C4-2B (cell line): Measurements from ENCODE around the gene DOCK10.

Source experiments
- H3K27ac ChIP-seq: fragments of 450-650 bp; 2 replicates; pipeline ENCODE4 v1.5.1; 2017
- ZFX ChIP-seq: fragments of 450-650 bp; IDR thresholded peaks from 2 replicates; pipeline ENCODE4 v1.6.1; 2017
- TF ChIP-seq, protein P1 (sequence below): fragments of 450-650 bp; conservative IDR thresholded peaks from 2 replicates; pipeline ENCODE4 v1.5.1; 2017; ENCODE audit warnings: mild to moderate bottlenecking

DOCK10 gene

GRCh38 chr2:225041851-225042799, at the start of gene DOCK10:
Gene DOCK10, minus strand, starts transcription at chr2:225042468. Its CDS starts 94 bp downstream, at chr2:225042374.
- no peak for TF ChIP-seq ZFX
- TF ChIP-seq, protein P1, sequence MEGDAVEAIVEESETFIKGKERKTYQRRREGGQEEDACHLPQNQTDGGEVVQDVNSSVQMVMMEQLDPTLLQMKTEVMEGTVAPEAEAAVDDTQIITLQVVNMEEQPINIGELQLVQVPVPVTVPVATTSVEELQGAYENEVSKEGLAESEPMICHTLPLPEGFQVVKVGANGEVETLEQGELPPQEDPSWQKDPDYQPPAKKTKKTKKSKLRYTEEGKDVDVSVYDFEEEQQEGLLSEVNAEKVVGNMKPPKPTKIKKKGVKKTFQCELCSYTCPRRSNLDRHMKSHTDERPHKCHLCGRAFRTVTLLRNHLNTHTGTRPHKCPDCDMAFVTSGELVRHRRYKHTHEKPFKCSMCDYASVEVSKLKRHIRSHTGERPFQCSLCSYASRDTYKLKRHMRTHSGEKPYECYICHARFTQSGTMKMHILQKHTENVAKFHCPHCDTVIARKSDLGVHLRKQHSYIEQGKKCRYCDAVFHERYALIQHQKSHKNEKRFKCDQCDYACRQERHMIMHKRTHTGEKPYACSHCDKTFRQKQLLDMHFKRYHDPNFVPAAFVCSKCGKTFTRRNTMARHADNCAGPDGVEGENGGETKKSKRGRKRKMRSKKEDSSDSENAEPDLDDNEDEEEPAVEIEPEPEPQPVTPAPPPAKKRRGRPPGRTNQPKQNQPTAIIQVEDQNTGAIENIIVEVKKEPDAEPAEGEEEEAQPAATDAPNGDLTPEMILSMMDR, result peak; percentile 8
- no peak within 1 kb of the TSS for H3K27ac ChIP-seq

DNA sequence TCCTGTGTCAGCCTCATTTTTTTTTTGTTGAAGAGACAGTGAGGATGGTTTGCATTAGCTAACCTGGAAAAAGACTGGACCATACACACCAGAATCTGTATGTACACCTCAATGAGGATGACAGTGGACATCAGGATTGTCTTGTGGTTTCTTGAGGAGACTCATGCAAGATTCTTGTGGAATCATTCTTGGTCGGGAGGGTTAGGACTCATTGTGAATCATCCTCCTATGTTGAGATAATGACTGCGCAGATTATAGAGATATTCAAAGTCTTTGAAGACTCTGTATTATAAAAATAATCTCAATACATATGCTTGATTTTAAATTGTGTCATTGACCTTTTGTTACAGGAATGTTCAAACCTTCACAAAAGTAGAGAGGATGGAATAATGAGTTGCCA, 49.1 kb upstream of the DOCK10 start:
- no peak for TF ChIP-seq ZFX
- TF ChIP-seq, protein P1, result no peak
- no peak overlapping the region for H3K27ac ChIP-seq

DNA sequence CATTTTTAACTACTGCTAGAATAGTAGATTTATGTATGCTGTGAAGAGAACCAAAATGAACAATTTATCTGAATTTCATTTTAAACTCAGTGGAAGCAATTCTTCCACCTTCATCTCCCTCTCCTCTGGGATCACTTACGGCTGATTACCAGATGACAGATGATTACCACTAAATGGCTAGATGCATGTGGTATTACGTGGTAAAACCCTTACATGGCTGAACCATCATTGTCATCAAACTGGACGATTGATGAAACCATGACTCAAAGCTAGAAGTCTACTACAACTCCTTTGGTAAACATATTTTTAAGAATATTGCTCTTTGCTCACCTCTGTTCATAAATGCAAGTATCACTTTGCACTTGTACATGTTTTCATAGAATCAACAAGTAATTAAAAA, 48.5 kb upstream of the DOCK10 start:
- no peak overlapping the region for H3K27ac ChIP-seq
- TF ChIP-seq, protein P1, result no peak
- no peak for TF ChIP-seq ZFX

DNA sequence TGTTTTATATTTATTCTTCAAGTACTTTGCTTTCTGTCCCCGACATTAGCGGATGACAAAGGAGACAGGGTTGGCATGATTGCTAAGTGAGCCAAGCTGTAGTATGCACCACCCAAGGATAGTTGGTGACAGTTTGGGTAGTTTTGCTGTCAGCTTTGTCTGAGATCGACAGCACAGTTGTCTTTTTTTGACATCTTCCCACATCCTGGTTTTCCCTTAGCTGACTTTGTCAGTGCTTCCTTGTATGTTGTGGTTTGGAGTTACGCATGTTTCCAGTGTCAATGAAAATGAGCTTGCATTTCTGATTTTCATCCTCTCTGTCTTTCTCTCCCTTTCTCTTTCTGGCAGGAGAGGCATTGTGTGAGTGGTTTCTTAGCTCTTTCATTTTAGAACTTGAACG, 44.6 kb upstream of the DOCK10 start:
- H3K27ac ChIP-seq, result no peak overlapping the region
- no peak for TF ChIP-seq ZFX
- TF ChIP-seq, protein P1, result no peak

- TF ChIP-seq, protein P1, result no peak
- no peak for TF ChIP-seq ZFX
- H3K27ac ChIP-seq, result no peak overlapping the region
These were observed 44.2 kb upstream of the DOCK10 start for GRCh38 chr2:225086439-225086838.

- TF ChIP-seq, protein P1, result no peak
- no peak for TF ChIP-seq ZFX
These were observed 41.0 kb upstream of the DOCK10 start for GRCh38 chr2:225083276-225083675.

DNA sequence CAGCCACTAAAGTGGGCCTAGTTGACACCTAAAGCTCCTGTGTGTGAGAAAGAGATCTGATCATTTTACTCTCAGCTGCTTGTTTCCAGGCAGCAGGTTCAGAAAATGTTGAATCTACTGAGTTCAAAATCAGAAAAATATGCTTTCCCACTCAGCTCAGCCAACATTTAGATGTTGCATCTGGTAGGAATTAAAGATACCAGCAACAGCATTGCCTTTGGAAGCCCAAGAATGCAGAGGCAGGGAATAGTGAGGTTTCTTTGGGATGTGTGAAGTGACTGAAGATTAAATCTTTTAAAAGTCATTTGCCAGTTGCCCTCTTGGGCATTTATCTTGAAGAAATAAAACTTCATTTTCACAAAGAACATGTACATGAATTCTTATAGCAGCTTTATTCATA, 33.9 kb upstream of the DOCK10 start:
- TF ChIP-seq ZFX, result no peak
- TF ChIP-seq, protein P1, result no peak
- no peak overlapping the region for H3K27ac ChIP-seq

More at GRCh38 chr2:225083276-225083675, 41.0 kb upstream of the DOCK10 start:
- no peak overlapping the region for H3K27ac ChIP-seq
